AML-193 (cell line): ENCODE results near the gene SSR4.
"Not testable (repeated sequence)": the region's sequence is repeated elsewhere in the genome, so short reads cannot be mapped to it uniquely, and the experiment has no call there.

Experiments
- DNase-seq, 2 experiments: peaks; one replicate each; lab custom pipeline; 2025; lab: John Stamatoyannopoulos, UW

The SSR4 gene

GRCh38 chrX:153805436-153805835, 11.0 kb downstream of the SSR4 start:
- no peak for DNase-seq

DNA sequence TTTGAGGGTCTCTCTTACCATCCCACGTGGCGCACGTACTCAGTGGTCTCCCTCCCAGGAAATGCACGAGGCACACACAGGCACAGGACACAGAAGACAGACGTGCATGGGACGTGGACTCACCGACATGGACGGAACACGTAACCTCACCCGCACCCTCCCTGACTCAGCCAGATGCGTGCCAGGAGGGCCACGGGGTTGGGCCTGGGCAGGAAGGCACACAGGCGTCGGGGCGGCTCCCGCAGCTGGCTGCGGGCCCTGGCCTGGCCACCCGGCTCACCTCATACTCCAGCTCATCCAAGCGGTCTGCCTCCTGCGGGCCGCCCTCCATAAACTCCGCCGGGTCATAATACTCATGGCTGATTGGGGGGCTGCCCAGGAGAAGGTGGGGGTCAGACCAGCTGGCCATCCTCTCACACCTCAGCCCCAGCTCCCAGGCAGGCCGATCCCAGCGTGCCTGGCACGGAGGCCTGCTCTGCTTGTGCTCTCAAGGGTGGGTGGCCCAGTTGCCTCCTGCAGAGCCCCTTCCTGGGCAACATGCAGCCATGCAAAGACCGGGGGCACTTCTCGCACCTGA, 12.6 kb downstream of the SSR4 start:
- no peak for DNase-seq

DNA sequence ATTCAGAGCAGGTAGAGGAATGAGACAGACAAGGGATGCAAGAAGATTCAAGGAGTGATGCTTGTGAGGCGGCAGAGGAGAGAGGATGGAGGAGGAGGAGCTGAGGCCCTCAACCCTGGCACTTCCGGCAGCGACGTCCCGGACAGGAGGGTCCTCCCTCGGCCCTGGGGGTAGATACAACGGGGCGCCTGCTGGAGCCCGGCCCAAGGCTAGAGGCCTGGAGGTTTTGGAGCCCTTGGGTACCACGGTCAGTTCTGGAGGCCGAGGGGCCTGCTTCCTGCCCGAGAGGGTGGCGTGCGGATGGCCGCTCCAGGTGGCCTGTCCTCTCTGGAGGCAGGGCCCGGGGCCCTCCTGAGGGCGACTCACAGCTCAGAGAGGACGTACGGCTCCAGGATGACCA, 13.5 kb downstream of the SSR4 start:
- no peak for DNase-seq

DNA sequence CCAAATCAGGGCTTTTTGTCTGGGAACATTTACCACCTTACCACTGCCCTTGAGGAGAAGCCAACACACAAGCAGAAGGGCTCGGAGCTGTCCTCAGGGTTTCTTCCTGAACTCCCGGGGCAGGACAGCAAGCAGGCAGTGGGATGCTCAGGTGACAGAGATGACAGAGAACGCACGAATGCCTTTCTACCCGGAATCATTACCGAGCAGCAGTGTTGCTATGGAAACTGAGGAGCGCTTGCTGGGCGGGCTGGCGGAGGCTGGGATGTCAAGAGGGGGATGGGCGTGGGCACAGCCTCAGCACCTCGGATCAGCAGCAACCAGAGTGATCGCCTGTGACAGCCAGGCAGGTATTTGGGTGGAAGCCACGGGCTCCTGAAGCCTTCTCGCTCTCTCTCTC, 17.8 kb downstream of the SSR4 start:
- DNase-seq, result no peak

DNA sequence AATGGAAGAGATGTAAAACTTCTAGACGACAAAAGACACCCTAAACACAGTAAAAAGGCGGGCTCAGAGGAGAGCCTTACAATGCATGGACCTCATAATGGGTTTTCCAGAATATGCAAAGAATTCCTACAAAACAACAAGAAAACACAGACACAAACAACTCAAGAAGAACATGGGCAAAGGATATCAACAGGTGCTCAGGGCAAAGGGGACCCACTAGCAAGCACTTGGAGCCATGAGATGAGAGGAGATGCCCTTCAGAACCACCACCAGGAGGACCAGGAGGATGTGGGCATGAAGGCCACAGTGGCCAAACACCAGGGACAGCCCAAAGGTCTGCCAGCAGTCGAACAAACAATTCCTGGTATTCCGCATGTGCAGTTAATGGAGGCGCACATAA, 18.7 kb downstream of the SSR4 start:
- DNase-seq, result no peak

GRCh38 chrX:153814591-153815315, 20.3 kb downstream of the SSR4 start:
- no peak for DNase-seq

GRCh38 chrX:153816831-153817690, 22.6 kb downstream of the SSR4 start:
- no peak for DNase-seq

DNA sequence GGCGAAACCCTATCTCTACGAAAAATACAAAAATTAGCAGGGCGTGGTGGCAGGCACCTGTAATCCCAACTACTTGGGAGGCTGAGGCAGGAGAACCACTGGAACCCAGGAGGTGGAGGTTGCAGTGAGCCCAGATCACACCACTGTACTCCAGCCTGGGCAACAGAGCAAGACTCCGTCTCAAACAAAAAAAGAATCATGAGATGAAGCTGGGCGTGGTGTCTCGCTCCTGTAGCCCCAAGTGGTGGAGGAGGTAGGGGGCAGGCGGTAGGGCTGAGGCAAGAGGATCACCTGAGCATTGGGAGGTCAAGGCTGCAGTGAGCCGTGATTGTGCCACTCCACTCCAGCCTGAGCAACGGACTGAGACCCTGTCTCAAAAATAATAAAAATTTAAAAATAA, 23.6 kb downstream of the SSR4 start:
- DNase-seq, result not testable (repeated sequence)

GRCh38 chrX:153818571-153819383, 24.3 kb downstream of the SSR4 start:
- DNase-seq, result no peak

GRCh38 chrX:153819384-153820040, 25.0 kb downstream of the SSR4 start:
- no peak for DNase-seq

- DNase-seq, result no peak
Measured at GRCh38 chrX:153820601-153821000, 26.1 kb downstream of the SSR4 start.

- DNase-seq, result no peak
Measured at GRCh38 chrX:153821066-153821465, 26.6 kb downstream of the SSR4 start.

- DNase-seq, result no peak
Measured at GRCh38 chrX:153824348-153824747, 29.9 kb downstream of the SSR4 start.

GRCh38 chrX:153825042-153825441, 30.6 kb downstream of the SSR4 start:
- no peak for DNase-seq

GRCh38 chrX:153827016-153827415, 32.5 kb downstream of the SSR4 start:
- DNase-seq, result no peak

- no peak for DNase-seq
Measured at GRCh38 chrX:153827903-153828302, 33.4 kb downstream of the SSR4 start.

- no peak for DNase-seq
Measured at GRCh38 chrX:153828308-153828707, 33.8 kb downstream of the SSR4 start.

GRCh38 chrX:153828723-153829548, 34.5 kb downstream of the SSR4 start:
- no peak for DNase-seq

DNA sequence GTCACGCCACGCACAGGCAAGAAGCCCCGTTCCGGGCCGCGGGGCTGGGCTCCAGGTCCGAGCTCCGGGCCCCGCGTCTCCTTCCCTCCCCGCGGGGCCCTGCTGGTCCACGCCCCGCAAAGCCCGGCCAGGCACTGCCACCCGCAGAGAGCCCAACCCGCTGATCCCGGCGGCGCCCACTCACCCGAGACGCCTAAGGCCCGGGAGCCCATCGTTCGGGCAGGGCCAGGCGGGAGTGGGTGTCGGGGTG, 35.0 kb downstream of the SSR4 start:
- no peak for DNase-seq

- DNase-seq, result no peak
Measured at GRCh38 chrX:153829799-153830639, 35.6 kb downstream of the SSR4 start, which contains the start of gene PDZD4. PDZD4 (minus strand) TSS chrX:153830544; CDS start chrX:153830298, 246 bp downstream.
